GM18526 (cell line): ENCODE data around the gene CFAP299.

Source experiments
- POLR2A ChIP-seq: IDR thresholded peaks from 3 replicates; pipeline ENCODE4 v1.6.1; 2011; ENCODE audit not compliant: insufficient read length; ENCODE audit errors: extremely low read depth

The CFAP299 gene

GRCh38 chr4:80922941-80923340 is 587.4 kb downstream of the CFAP299 start:
- TF ChIP-seq POLR2A: no peak

- TF ChIP-seq POLR2A: no peak
Measured at GRCh38 chr4:80925293-80925692, 589.8 kb downstream of the CFAP299 start.

- TF ChIP-seq POLR2A: no peak
Measured at GRCh38 chr4:80926446-80926845, 590.9 kb downstream of the CFAP299 start.

GRCh38 chr4:80926891-80927290 is 591.4 kb downstream of the CFAP299 start:
- no peak for TF ChIP-seq POLR2A

GRCh38 chr4:80927420-80927819 is 591.9 kb downstream of the CFAP299 start:
- no peak for TF ChIP-seq POLR2A

- no peak for TF ChIP-seq POLR2A
Measured at GRCh38 chr4:80931631-80932081, 596.1 kb downstream of the CFAP299 start.

GRCh38 chr4:80948141-80948540 is 612.6 kb downstream of the CFAP299 start:
- TF ChIP-seq POLR2A: no peak

GRCh38 chr4:80948995-80949394 is 613.5 kb downstream of the CFAP299 start:
- TF ChIP-seq POLR2A: no peak

GRCh38 chr4:80956421-80956820 is 620.9 kb downstream of the CFAP299 start:
- no peak for TF ChIP-seq POLR2A

GRCh38 chr4:80963051-80963450 is 627.5 kb downstream of the CFAP299 start:
- no peak for TF ChIP-seq POLR2A

- TF ChIP-seq POLR2A: no peak
Measured at GRCh38 chr4:80967346-80967745, 631.8 kb downstream of the CFAP299 start.

- TF ChIP-seq POLR2A: no peak
Measured at GRCh38 chr4:80980239-80980638, 644.7 kb downstream of the CFAP299 start.

GRCh38 chr4:80986011-80986410 is 650.5 kb downstream of the CFAP299 start:
- no peak for TF ChIP-seq POLR2A

GRCh38 chr4:80989921-80990544 is 654.5 kb downstream of the CFAP299 start:
- no peak for TF ChIP-seq POLR2A

- no peak for TF ChIP-seq POLR2A
Measured at GRCh38 chr4:80990851-80991250, 655.3 kb downstream of the CFAP299 start.

GRCh38 chr4:80999943-81000342 is 664.4 kb downstream of the CFAP299 start:
- no peak for TF ChIP-seq POLR2A

GRCh38 chr4:81003597-81004111 is 668.1 kb downstream of the CFAP299 start:
- TF ChIP-seq POLR2A: no peak
